Left ventricle myocardium superior (tissue), 1 donor: ENCODE measurements around the gene PTMS. TPM values are rescaled to one million over a fixed set of nuclear protein-coding genes. Genes with fewer than 3 reads are reported as not detected.

Experiments used
- ATAC-seq: fragments of 200-7000 bp; cut with Tn5 transposase; one replicate; pipeline ENCODE4 v1.9.1; 2020; ENCODE audit warnings: mild to moderate bottlenecking, moderate library complexity
- DNase-seq: peaks from one replicate; pipeline ENCODE4 v3.0.0-alpha.2; 2020
- intact Hi-C: fragments of 100-400 bp; cut with micrococcal nuclease; formaldehyde crosslinking; loops from one replicate; pipeline ENCODE4 v1.11.0; 2022
- total RNA-seq: library from RNA; stranded (reverse); fragmentation: NEBNext Ultra II Directional; extraction: Animal tissue kit (Norgen Biotek cat#: 25700); gene quantifications from one replicate; pipeline ENCODE4 v1.2.1, GENCODE V29; 2021
- donor health status: DM: no; HTN: yes; CAD: no; lungs with severe emphysema.

The PTMS gene
- total RNA-seq, 1 donor from 2014 or later = 133 TPM

DNA sequence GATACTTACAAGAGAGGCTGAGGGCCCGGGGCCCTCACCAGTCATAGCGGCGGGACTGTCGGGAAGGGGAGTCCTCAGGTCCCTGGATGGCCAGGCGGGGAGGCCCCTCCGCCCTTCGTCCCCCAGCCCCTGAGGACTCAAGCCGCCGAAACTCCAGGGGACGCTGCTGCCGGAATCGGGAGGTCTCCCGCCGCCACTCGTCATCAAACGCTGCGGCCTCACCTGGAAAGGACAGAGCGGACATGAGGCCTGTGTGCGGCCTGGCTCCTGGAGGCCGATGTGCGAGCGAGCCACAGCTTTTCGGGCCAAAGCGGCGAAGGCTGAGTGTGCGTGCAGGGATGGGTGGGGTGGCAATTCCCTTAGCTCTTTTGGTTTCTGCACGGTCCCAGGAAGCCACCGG lies 17.4 kb upstream of the PTMS start:
- ATAC-seq (no peak), DNase-seq (no peak)
- intact Hi-C loops = no loop called here

GRCh38 chr12:6750506-6750905 lies 15.7 kb upstream of the PTMS start:
- intact Hi-C loops = no loop called here
- no peak for DNase-seq
- no peak for ATAC-seq

DNA sequence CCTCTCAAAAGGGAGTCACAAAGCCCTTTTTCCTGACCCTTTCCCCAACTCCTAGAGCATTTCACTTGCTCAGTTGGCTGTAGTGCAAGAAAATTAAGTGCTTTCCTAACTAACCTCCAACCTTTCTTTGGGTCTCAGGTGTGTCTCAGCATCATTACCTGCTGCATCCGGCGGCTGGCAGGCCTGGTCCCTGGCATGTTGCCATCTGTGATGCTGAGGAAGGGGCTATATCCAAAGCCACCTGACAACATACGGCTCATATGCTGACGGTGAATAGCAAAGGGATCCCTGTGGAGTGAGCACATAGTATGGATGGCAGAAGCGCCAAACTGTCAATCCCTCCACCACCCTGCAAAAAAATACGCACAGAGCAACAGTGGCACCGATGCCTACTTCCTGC lies 14.4 kb upstream of the PTMS start:
- intact Hi-C loops = no loop called here
- no peak for DNase-seq
- ATAC-seq = no peak

DNA sequence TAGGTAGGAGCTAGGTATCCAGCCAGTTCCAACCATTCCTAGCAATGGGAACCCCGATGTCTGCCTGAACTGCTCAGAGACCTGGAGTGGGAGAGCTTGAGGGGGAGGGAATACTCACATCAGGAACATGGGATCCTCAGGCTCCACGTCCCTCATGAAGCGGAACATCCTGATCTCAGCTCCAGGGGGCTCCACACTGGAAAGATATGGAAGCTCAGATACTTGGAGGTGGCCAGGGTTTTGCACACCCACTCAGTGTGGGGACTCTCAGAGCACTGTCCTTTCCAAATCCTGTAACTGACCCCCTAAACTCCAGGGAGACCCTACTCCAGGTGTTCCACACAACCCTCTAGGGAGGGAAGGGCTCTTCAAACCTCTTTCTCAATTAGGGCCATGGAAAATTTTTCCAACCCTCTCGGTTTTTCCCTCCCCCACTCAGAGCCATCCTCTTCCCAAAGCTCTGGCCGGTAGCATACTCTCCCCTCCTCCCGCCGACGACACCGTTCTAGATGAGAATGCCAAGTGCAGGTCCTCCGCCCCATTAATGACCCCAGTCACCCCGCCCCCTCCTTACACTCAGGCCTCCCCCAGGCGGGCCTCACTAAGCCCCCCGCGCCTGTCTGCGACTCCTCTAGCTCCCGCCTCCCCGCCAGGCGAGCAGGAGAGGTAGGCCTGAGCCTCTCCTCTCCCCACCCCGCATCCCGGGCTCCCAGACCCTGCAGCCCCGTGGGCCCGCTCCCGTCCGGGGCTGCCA lies 13.8 kb upstream of the PTMS start:
- intact Hi-C loops = no loop called here
- ATAC-seq = no peak
- DNase-seq = no peak

DNA sequence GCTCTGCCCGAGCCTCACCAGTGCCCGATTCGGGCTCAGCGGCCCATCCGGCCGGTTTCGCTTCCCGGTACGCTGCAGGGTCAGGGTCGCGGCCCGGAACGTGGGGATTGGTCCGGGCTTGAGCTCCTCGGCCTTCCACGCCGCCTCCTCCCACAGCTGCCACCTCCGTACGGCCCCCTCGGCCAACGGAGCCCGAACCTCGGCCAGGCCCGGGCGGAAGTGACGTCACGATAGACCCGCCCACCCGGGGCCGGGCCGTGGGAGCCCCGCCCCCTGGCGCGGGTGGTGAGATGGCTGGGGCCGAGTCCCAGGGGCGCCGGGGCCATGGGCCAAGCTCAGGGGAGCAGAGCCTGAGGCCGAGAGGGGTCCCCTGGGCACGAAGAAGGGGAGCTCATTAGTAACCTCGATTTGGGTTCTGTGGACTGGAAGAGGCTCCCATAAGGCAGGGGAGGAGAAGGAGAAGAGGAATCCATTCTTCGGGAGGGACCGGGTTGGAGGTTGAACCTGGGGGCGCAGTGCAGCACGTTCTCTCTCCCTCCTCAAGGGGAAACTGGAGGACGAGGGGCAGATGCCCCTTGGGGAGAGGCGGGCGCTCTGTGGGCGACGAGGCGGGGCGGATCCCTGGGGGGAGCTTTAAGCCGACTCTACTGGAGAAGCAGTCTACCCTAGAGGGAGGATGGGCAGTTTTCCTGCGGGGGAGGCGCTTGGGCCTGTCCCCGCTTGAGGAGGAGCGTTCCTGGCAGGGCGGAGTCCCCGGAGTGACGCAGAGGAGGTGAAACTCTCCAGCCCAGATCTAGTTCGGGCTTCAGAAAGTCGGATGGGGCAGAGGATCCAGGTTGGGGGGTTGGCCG lies 13.0 kb upstream of the PTMS start, which contains the start of gene MLF2:
MLF2 (minus strand) TSS at position 221 of the 851 bp plus-strand sequence. CDS start 807 bp downstream, outside the sequence.
- DNase-seq (peak; percentile 98), ATAC-seq (peak; percentile 95)
- intact Hi-C loops = no loop called here

DNA sequence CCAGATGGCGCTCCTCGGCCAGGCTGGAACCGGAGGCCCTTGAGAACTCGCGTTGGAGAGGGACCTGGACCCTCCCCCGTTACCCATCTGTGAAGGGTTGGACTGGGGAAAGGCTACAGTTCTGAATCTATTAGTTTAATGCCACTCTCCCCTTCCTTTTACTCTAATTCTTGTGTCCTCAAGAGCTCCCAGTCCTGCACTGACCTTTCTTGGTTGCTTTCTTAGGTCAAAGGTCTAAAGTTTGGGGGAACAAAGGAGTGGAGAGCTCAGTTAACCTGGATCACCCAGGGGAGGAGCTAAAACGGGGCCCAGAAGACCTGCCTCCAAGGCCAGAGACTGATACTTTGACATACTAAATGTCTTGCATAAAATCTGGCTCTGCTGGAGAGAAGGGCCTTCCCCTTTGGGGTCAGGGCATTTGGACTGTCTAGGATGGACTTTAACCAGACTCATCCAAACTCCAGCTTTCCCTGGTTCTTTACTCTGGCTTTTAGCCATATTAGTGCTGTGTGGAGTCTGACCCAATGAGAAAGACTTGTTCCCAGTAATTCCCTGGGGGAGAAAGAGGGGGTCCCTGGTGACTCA lies 12.3 kb upstream of the PTMS start:
- ATAC-seq (no peak), DNase-seq (no peak)
- intact Hi-C loops = no loop called here

DNA sequence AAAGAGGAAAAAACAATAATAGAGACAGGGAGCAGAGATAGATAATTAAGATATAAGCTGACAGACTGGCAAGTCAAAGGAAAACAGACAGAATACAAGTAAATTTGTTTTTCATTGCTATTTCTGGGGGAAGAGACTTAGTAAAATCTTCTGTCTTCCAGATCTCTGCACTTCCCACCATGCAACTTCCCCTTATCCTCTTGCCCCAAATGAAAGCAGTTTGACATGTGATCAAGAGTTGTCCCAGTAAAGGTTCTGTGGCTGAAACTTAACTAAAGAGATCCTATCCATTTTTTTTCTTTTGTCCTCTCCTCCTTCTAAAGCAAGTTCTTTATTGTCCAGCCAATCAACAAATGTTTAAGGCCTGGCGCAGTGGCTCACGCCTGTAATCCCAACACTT lies 11.8 kb upstream of the PTMS start:
- ATAC-seq = no peak
- intact Hi-C loops = no loop called here
- no peak for DNase-seq

DNA sequence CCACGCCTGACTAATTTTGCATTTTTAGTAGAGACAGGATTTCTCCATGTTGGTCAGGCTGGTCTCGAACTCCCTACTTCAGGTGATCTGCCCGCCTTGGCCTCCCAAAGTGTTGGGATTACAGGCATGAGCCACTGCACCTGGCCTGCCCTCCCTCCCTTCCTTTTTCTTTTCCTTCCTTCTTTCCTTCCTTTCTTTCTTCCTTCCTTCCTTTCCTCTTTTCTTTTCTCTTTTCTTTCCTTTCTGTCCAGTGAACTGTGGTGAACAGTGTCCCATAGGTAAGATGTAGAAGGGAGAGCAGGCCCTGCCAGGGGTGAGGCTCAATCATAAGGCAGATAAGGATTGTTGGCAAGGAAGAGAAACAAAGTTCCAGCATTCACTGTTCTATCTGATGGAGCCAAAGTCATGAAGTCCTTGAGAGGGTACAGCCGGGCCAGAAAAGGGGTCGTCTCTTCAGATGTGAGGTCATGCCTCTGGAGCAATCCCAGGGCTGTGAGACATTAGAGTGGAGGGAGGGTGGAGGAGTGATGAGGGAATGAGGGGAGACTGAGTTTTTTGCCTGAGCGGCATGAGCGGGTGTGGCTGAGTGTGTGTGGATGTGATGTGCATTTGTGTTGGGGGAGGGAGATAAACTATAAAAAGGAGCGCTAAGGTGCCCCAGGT lies 9.0 kb upstream of the PTMS start:
- ATAC-seq (no peak), DNase-seq (no peak)
- intact Hi-C loops = no loop called here

- intact Hi-C loops = no loop called here
- DNase-seq = no peak
- no peak for ATAC-seq
These were observed 7.6 kb upstream of the PTMS start for GRCh38 chr12:6758506-6759095.

- intact Hi-C loops = no loop called here
- DNase-seq (no peak), ATAC-seq (no peak)
These were observed 6.4 kb upstream of the PTMS start for GRCh38 chr12:6759741-6760140.

GRCh38 chr12:6763380-6763779 lies 2.8 kb upstream of the PTMS start:
- intact Hi-C loops = no loop called here
- no peak for DNase-seq
- no peak for ATAC-seq

DNA sequence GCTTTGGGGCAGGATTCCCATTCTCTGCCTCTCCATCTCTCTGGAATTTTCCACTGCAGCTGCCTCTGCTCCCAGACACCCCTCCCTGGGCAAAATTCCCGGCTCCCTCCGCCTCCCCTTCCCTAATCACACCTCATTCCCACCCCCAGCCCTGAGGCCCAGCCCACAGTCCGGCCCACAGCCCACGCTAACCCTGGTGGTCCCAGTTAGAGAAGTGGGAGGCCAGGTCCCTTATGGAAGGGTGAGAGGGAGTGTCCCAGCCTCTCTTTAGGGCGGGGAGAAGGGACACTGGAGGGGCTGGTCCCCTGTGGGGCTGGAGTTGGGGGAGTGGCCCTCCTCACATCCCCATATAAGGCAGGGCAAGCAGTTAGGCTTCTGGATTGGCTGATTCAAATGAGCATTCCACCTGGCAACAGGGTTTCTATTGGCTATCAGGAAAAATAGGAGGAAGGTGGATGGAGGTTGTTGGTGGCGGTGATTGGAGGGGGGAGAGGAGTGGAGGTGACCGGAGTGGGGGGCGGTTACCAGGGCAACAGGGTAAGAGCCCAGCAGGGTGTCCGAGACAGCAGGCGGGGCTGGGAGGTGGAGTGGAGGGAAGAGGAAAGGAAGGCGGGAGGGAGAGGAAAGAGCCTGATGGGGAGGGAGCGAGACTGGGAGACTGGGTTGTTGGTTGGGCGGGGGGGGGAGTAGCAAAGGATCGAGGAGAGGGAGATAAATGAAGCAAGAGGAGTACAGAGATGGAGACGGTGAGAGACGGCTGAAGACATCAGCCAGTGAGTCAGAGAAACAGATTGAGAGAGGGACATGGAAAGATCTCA lies 1.9 kb upstream of the PTMS start:
- peak; percentile 93 for DNase-seq
- peak; percentile 84 for ATAC-seq
- intact Hi-C loops = no loop called here

GRCh38 chr12:6765048-6765633 lies 1.0 kb upstream of the PTMS start:
- DNase-seq = no peak
- intact Hi-C loops = no loop called here
- no peak for ATAC-seq

DNA sequence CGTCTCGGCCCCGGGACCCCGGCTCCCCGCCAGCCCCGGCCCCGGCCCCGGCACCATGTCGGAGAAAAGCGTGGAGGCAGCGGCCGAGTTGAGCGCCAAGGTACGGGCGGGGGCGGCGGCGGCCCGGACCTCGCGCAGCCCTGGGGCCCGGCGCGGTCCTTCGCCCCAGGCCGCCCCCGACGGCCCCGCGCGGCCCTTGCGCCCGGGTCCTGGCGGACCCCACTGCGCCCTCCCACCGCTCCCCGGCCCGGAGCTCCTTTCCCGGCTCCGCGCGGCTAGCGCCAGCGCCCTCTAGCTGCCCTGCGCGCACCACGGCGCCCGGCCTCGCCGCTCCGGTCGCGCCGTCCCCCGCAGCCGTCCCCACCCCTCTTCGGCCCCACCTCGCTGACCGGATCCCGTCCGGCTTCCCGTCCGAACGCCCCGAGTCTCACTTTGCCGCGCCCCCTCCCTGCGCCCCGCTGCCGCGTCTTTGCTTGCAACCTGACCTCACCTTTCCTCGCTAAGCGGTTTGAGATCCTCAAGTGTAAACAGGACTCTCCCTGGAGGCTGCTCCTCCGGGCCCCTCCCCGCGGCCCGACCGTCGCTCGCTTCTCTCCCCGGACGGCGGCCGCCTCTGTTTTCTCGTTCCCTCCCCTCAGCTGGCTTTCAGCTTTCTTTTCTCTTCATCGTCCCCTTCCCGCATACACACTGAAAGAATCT lies 637 bp downstream of the PTMS start:
- peak; percentile 59 for ATAC-seq
- intact Hi-C loops = no loop called here
- peak; percentile 91 for DNase-seq

GRCh38 chr12:6767353-6768319 lies 1.5 kb downstream of the PTMS start:
- ATAC-seq = no peak
- intact Hi-C loops = no loop called here
- DNase-seq = peak; percentile 43

DNA sequence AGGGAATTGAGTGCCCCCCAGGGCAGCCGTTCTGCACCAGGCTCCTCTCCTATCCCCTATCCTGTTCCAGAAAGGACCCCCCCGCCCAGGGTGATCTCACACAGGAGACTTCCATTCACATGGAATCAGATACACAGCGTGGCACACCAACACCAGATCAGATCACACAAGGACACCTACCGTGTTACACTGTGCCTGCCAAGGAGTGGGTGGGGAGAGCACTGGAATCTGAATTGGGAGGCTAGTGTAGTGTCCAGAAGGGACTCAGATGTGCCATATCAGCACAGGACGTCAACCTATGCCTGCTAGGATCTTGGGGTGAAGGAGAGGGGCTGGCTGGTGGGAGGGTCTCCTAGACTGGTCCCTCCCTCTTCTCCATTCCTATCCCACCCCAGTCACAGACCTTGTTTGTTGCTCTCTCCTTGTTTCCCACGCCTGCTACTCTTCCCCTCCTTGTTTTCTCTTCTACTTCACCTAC lies 2.3 kb downstream of the PTMS start:
- DNase-seq (no peak), ATAC-seq (no peak)
- intact Hi-C loops = no loop called here
